HEK293 (cell line): ENCODE results near the gene BRD2.

ENCODE experiments used
- BCL6B ChIP-seq: fragments of 450-650 bp; formaldehyde crosslinking; IDR thresholded peaks from 2 replicates; pipeline ENCODE4 v1.5.1; 2017; ENCODE audit warnings: missing biosample characterization, missing genetic modification characterization
- GLIS2 ChIP-seq: fragments of 450-650 bp; formaldehyde crosslinking; IDR thresholded peaks from 2 replicates; pipeline ENCODE4 v1.5.1; 2016; ENCODE audit warnings: missing biosample characterization, missing genetic modification characterization
- HIC1 ChIP-seq: fragments of 450-650 bp; formaldehyde crosslinking; IDR thresholded peaks from 2 replicates; pipeline ENCODE4 v1.5.1; 2016; ENCODE audit warnings: missing biosample characterization, missing genetic modification characterization
- HOXA7 ChIP-seq: sonication (generic); formaldehyde crosslinking; IDR thresholded peaks from 2 replicates; pipeline ENCODE4 v1.8.1; 2022; ENCODE audit warnings: missing genetic modification reagents, borderline replicate concordance
- KLF10 ChIP-seq: fragments of 450-650 bp; IDR thresholded peaks from 2 replicates; pipeline ENCODE4 v1.5.1; 2018; ENCODE audit warnings: missing biosample characterization, mild to moderate bottlenecking, missing genetic modification characterization
- KLF8 ChIP-seq: fragments of 450-650 bp; formaldehyde crosslinking; IDR thresholded peaks from 2 replicates; pipeline ENCODE4 v1.5.1; 2016; ENCODE audit warnings: missing biosample characterization, missing genetic modification characterization
- KLF9 ChIP-seq: fragments of 450-650 bp; formaldehyde crosslinking; IDR thresholded peaks from 2 replicates; pipeline ENCODE4 v1.5.1; 2016; ENCODE audit warnings: missing biosample characterization, missing genetic modification characterization, low read depth
- MYNN ChIP-seq: fragments of 450-650 bp; formaldehyde crosslinking; IDR thresholded peaks from 2 replicates; pipeline ENCODE4 v1.5.1; 2016; ENCODE audit warnings: missing biosample characterization, missing genetic modification characterization, borderline replicate concordance
- PRDM2 ChIP-seq: fragments of 450-650 bp; formaldehyde crosslinking; IDR thresholded peaks from 2 replicates; pipeline ENCODE4 v1.5.1; 2016; ENCODE audit warnings: missing biosample characterization, missing genetic modification characterization, borderline replicate concordance
- SP7 ChIP-seq: fragments of 450-650 bp; formaldehyde crosslinking; IDR thresholded peaks from 2 replicates; pipeline ENCODE4 v1.5.1; 2016; ENCODE audit warnings: missing biosample characterization, missing genetic modification characterization
- YY1 ChIP-seq: fragments of 450-650 bp; formaldehyde crosslinking; IDR thresholded peaks from 2 replicates; pipeline ENCODE4 v1.5.1; 2018; ENCODE audit warnings: missing biosample characterization, missing genetic modification characterization
- ZBTB1 ChIP-seq: fragments of 450-650 bp; formaldehyde crosslinking; IDR thresholded peaks from 2 replicates; pipeline ENCODE4 v1.5.1; 2016; ENCODE audit warnings: missing biosample characterization, missing genetic modification characterization
- ZBTB8A ChIP-seq: fragments of 450-650 bp; formaldehyde crosslinking; IDR thresholded peaks from 2 replicates; pipeline ENCODE4 v1.5.1; 2016; ENCODE audit warnings: missing biosample characterization, missing genetic modification characterization
- ZFHX2 ChIP-seq: fragments of 450-650 bp; formaldehyde crosslinking; conservative IDR thresholded peaks from 2 replicates; pipeline ENCODE4 v1.5.1; 2016; ENCODE audit warnings: missing biosample characterization, missing genetic modification characterization
- ZFP69B ChIP-seq: fragments of 450-650 bp; formaldehyde crosslinking; IDR thresholded peaks from 2 replicates; pipeline ENCODE4 v1.5.1; 2016; ENCODE audit warnings: missing biosample characterization, missing genetic modification characterization
- ZIC2 ChIP-seq: fragments of 450-650 bp; formaldehyde crosslinking; IDR thresholded peaks from 2 replicates; pipeline ENCODE4 v1.5.1; 2016; ENCODE audit warnings: missing biosample characterization, missing genetic modification characterization
- ZNF10 ChIP-seq: fragments of 450-650 bp; formaldehyde crosslinking; IDR thresholded peaks from 2 replicates; pipeline ENCODE4 v1.5.1; 2017; ENCODE audit warnings: missing biosample characterization, missing genetic modification characterization
- ZNF2 ChIP-seq: fragments of 450-650 bp; formaldehyde crosslinking; IDR thresholded peaks from 2 replicates; pipeline ENCODE4 v1.5.1; 2016; ENCODE audit warnings: missing biosample characterization, missing genetic modification characterization
- ZNF24 ChIP-seq: fragments of 450-650 bp; formaldehyde crosslinking; IDR thresholded peaks from 2 replicates; pipeline ENCODE4 v1.5.1; 2016; ENCODE audit warnings: missing biosample characterization, missing genetic modification characterization
- ZNF37A ChIP-seq: fragments of 450-650 bp; IDR thresholded peaks from 2 replicates; pipeline ENCODE4 v1.5.1; 2018; ENCODE audit warnings: missing biosample characterization, missing genetic modification characterization
- ZNF514 ChIP-seq: fragments of 450-650 bp; formaldehyde crosslinking; IDR thresholded peaks from 2 replicates; pipeline ENCODE4 v1.5.1; 2016; ENCODE audit warnings: missing biosample characterization, missing genetic modification characterization
- ZNF558 ChIP-seq: fragments of 450-650 bp; formaldehyde crosslinking; IDR thresholded peaks from 2 replicates; pipeline ENCODE4 v1.5.1; 2016; ENCODE audit warnings: missing biosample characterization, missing genetic modification characterization
- ZNF561 ChIP-seq: fragments of 450-650 bp; IDR thresholded peaks from 2 replicates; pipeline ENCODE4 v1.5.1; 2018; ENCODE audit warnings: missing biosample characterization, missing genetic modification characterization, borderline replicate concordance
- ZNF580 ChIP-seq: fragments of 450-650 bp; formaldehyde crosslinking; IDR thresholded peaks from 2 replicates; pipeline ENCODE4 v1.5.1; 2016; ENCODE audit warnings: missing biosample characterization, missing genetic modification characterization
- ZNF596 ChIP-seq: fragments of 450-650 bp; IDR thresholded peaks from 2 replicates; pipeline ENCODE4 v1.5.0; 2018; ENCODE audit warnings: missing biosample characterization, mild to moderate bottlenecking, missing genetic modification characterization, moderate library complexity
- ZNF626 ChIP-seq: fragments of 450-650 bp; sonication (Bioruptor Pico); formaldehyde crosslinking; IDR thresholded peaks from 2 replicates; pipeline ENCODE4 v1.5.1; 2018; ENCODE audit warnings: missing biosample characterization, missing genetic modification characterization, inconsistent platforms
- ZNF639 ChIP-seq: fragments of 450-650 bp; formaldehyde crosslinking; IDR thresholded peaks from 2 replicates; pipeline ENCODE4 v1.5.1; 2016; ENCODE audit warnings: missing biosample characterization, missing genetic modification characterization
- ZNF654 ChIP-seq: fragments of 450-650 bp; formaldehyde crosslinking; IDR thresholded peaks from 2 replicates; pipeline ENCODE4 v1.5.1; 2016; ENCODE audit warnings: low read depth, missing biosample characterization, missing genetic modification characterization
- ZNF660 ChIP-seq: fragments of 450-650 bp; IDR thresholded peaks from 2 replicates; pipeline ENCODE4 v1.5.1; 2018; ENCODE audit warnings: missing biosample characterization, mild to moderate bottlenecking, missing genetic modification characterization
- ZSCAN30 ChIP-seq: fragments of 450-650 bp; IDR thresholded peaks from 2 replicates; pipeline ENCODE4 v1.5.1; 2018; ENCODE audit warnings: missing biosample characterization, mild to moderate bottlenecking, missing genetic modification characterization, moderate library complexity

Gene BRD2

GRCh38 chr6:32969685-32970412 lies 1.5 kb downstream of the BRD2 start (continued):
- TF ChIP-seq ZNF558 (tag by site-specific recombination) (peak; percentile 8; the same call in 1 of the 2 replicates), ZNF654 (tag by site-specific recombination) (peak; percentile 5; the same call in 1 of the 2 replicates), ZNF37A (tag by site-specific recombination) (no peak), ZNF2 (tag by site-specific recombination) (peak; percentile 77; the same call in 1 of the 2 replicates), ZIC2 (tag by site-specific recombination) (peak; percentile 62), ZFP69B (no peak), KLF8 (tag by site-specific recombination) (peak; percentile 73), PRDM2 (tag by site-specific recombination) (no peak), KLF9 (tag by site-specific recombination) (peak; percentile 52; the same call in 1 of the 2 replicates), HOXA7 (CRISPR knock-in tag) (no peak), HIC1 (tag by site-specific recombination) (peak; percentile 74; the same call in 1 of the 2 replicates), ZNF10 (peak; percentile 19; the same call in 1 of the 2 replicates), BCL6B (tag by site-specific recombination) (no peak), ZNF639 (peak; percentile 73), ZNF580 (tag by site-specific recombination) (no peak), ZNF596 (peak; percentile 20; the same call in 1 of the 2 replicates), ZFHX2 (tag by site-specific recombination) (peak; percentile 92), ZNF514 (tag by site-specific recombination) (no peak), ZNF660 (0 out of 2 replicates have a peak, but pooled peaks have one; percentile 13), KLF10 (tag by site-specific recombination) (peak; percentile 83), ZBTB1 (no peak), YY1 (tag by site-specific recombination) (peak; percentile 83), ZNF626 (tag by site-specific recombination) (no peak), ZSCAN30 (peak; percentile 80), ZNF561 (tag by site-specific recombination) (peak; percentile 23; the same call in 1 of the 2 replicates), GLIS2 (peak; percentile 82), ZNF24 (tag by site-specific recombination) (peak; percentile 85), SP7 (tag by site-specific recombination) (peak; percentile 99), ZBTB8A (tag by site-specific recombination) (peak; percentile 79), MYNN (tag by site-specific recombination) (0 out of 2 replicates have a peak, but pooled peaks have one; percentile 34)
